NCI-H2171 (cell line): ENCODE measurements around the gene TMEM163.
"Not testable (repeated sequence)": the region's sequence is repeated elsewhere in the genome, so short reads cannot be mapped to it uniquely, and the experiment has no call there.

Experiments used
- DNase-seq: peaks from one replicate; lab custom pipeline; 2025; lab: John Stamatoyannopoulos, UW

Gene TMEM163

DNA sequence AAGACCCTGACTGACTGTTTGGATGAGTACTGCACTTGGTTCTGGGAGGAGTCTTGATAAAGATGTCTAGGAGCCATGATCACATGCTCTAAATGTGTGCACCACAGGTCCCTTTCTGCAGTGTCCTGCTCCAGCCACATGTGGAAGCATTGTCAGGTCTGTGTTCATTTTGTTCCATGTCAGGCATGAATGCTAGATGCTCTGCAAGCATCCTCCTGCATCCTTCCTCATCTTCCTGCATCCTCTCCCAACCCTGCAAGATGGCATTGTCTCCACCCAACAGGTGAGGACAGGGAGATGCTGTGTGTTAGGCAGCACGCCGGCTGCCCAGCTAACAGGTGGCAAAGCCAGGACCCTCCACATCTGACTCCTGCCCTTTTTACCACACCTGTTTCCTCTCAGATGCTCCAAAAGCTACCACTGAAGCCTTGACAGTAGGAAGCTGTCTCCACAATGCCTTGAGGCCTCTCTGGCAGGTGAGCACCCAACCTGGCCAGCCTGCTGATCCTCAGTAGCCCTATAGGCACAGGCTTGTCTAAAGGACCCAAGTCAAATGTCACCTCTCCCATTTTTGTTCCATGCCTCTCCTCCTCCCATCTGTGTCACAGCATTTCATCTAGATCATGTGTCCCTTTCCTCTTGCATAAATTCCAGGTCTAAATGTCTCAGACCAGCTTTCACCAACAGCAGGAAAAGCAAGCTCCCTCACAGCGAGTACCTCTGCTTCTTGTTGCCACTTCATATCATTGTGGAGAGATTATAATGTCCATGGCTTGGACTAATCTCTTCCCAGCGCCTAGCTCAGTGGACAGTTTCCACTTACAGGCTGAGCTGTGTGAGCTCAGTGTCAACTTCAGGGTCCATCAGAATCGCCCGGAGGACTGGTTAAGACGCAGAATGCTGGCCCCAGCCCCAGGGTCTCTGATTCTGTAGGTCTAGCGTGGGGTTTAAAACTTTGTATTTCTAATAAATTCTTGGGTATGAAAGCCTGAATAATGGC, 55.0 kb downstream of the TMEM163 start:
- DNase-seq: no peak

DNA sequence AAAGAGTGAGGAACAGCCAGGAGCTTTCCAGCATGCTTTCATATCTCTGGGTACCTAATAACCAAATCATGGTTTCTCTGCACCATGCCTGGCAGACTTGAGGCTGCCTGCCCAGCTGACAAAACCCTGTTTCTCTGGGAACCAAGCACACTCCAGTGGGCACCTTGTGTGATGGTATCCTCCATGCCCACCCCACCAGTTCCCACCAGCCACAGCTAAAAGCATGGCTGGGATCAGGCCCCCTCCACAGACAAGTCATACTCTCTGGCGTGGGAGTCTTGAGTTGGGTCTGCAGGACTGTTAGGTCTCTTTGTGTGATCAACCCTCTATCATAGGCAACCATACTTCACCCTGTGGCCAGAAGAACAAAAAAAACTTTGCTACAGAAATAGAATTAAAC, 56.0 kb downstream of the TMEM163 start:
- DNase-seq: no peak

DNA sequence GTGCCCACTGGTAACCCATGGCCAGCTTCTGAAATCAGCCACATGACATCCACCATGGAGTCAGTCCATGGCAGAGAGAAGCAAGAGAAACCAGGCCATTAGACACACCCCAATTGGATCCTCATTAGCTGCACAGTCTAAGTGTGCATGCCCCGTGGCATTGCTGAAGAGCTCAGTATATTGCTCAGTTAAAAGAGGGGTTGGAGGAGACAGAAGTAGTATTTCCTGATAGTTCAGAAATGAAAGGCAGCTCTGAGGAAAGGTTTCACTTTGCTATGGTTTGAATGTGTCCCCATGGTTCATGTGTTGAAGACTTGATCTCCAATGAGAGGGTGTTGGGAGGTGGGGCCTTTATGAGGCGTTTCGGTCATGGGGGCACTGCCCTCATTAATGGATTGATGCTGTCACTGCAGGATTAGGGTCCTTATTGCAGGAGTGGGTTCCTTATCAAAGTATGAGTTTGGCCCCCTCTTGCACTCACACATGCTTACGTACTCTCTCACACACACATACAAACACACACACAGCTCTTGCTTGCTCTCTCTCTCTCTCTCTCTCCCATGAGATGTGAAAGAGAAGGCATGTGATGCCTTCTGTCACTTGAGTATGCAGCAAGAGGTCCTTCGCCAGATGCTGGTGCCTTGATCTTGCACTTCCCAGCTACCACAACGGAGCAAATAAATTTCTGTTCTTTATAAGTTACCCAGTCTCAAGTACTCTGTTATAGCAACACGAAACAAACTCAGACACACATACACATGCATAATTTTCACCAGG, 58.0 kb downstream of the TMEM163 start:
- DNase-seq: no peak

GRCh38 chr2:134659724-134660123, 59.1 kb downstream of the TMEM163 start:
- no peak for DNase-seq

DNA sequence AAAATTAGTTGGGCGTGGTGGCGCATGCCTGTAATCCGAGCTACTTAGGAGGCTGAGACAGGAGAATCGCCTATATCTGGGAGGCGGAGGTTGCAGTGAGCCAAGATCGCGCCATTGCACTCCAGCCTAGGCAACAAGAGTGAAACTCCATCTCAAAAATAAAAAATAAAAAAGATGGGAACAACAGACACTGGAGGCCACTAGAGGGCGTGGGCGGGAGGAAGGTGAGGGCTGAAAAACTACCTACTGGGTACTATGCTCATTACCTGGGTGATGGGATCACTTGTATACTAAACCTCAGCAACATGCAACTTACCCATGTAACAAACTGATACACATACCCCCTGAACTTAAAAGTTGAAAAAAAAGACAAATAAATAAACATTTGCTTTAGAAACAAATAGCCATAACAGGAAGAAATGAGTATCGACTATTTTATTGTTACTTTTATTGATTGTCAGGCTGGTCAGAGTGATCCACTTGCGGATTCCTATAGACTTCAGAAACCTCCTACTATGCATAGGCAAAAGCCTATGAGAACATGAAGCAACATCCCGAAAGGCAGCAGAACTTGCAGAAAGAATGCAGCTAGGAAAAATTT, 61.0 kb downstream of the TMEM163 start:
- DNase-seq: no peak

GRCh38 chr2:134656391-134656790, 62.4 kb downstream of the TMEM163 start:
- DNase-seq: not testable (repeated sequence)

GRCh38 chr2:134648586-134648985, 70.2 kb downstream of the TMEM163 start:
- no peak for DNase-seq

DNA sequence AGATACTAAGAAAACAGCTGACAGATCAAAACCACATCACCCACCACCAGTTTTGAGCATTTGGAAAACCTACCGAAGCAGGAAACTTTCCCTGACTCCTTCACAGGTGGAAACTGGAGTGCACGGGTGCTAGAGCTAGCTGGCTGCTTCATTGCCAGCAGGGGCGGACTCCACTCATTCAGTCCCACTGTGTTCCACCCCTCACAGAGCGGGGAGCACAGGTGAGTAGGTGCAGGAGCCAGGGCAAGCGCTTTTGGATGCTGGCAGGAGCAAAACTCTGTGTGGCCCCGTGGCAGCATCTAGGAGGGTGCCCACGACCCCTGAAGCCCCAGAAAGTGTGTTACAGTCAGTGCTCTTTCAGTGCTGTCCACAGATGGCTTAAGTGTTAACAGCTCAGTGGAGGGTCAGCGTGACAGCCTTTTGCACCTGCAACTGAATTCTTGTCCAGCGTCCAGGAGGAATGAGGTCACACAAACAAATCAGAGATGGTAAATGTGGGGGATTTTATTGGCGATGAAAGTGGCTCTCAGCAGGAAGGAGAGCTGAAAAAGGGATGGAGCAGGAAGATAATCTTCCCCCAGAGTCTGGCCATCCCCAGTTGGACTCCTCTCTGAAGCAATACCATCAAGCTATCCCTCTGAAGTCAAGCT, 71.1 kb downstream of the TMEM163 start:
- DNase-seq: no peak

DNA sequence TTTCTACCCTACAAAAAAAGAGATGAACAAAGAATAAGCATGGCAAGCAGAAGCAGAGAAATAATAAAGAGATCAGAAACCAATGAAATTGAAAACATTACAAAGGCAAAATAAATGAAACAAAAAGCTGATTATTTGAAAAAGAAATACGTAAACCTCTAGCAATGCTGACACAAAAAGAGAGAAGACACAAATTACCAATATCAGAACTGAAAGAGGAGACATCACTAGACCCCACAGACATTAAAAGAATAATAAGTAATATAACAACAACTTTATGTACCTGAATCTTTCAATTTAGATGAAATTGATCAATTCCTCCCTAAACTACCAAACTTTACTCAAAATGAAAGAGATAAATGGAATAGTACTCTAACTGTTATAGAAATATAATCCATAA, 75.9 kb downstream of the TMEM163 start:
- DNase-seq: no peak

DNA sequence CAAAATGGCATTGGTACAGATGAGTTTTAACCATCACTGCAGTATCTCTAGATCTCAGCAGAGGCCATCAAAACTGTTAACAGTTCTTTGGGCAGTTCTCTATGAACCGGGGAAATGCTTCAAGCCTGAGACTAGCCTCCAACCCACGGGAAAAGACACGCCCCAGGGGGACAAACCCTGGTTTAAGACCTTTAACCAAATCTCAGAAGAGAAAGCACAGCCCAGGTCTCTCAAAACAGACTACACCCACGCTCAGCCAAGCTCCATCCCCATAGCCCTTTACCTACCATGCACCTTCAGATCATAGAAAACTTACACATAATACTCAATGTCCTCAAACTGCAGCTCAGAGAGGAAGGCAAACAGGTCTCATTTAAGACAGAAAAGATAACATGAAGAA, 78.3 kb downstream of the TMEM163 start:
- DNase-seq: no peak

GRCh38 chr2:134639265-134639664, 79.5 kb downstream of the TMEM163 start:
- no peak for DNase-seq

DNA sequence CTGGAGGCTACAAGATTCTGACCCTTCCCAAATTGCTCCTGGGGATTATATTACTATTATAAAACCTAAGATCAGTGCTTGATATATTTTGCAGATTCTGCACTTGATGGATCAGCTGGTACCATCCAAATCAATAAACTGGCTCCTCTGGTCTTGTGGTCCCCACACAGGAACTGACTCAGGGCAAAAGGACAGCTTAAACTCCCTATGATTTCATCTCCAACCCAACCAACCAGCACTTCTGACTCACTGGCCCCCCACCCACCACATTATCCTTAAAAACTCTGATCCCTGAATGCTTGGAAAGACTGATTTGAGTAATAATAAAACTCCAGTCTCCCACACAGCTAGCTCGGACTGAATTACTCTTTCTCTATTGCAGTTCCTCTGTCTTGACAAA, 82.1 kb downstream of the TMEM163 start:
- no peak for DNase-seq

GRCh38 chr2:134634054-134634753, 84.6 kb downstream of the TMEM163 start:
- DNase-seq: no peak

- DNase-seq: no peak
These were observed 88.2 kb downstream of the TMEM163 start for GRCh38 chr2:134630504-134631159.

DNA sequence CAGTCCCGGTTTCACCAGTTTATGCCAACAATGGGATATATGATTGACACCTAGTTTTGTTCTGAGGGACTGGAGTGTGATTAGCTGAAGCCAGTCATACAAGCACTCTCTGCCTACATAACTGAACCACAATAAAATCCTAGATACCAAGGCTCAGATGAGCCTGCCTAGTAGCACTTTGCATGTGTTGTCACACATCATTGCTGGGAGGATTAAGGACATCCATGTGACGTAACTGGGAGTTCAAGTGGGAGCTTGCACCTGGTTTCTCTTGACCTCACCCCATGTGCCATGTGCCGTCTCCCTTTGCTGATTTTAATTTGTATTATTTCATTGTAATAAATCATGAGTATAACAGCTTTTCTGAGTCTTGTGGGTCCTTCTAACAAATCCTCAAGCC, 90.3 kb downstream of the TMEM163 start:
- DNase-seq: no peak

- no peak for DNase-seq
These were observed 92.0 kb downstream of the TMEM163 start for GRCh38 chr2:134626781-134627180.

GRCh38 chr2:134625311-134625710, 93.5 kb downstream of the TMEM163 start:
- DNase-seq: no peak

GRCh38 chr2:134623796-134624195, 95.0 kb downstream of the TMEM163 start:
- no peak for DNase-seq

DNA sequence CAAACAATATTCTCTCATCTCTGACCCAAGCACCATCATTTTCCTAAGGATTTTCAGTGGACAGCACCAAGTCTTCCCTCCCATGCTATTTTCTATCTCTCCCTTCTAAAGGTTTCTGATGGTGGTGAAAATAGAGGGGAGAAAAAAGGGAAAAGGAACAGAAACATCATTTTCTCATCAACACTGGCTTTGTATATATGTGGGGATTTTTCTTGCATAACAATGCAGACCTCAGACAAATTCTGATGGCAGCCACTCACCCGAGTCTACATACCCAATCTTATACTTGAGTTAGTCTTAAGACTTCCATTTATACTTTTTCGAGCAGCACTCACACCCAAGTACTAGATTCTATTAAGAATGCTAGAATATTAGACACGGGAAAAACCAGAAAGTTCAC, 95.8 kb downstream of the TMEM163 start:
- DNase-seq: no peak

DNA sequence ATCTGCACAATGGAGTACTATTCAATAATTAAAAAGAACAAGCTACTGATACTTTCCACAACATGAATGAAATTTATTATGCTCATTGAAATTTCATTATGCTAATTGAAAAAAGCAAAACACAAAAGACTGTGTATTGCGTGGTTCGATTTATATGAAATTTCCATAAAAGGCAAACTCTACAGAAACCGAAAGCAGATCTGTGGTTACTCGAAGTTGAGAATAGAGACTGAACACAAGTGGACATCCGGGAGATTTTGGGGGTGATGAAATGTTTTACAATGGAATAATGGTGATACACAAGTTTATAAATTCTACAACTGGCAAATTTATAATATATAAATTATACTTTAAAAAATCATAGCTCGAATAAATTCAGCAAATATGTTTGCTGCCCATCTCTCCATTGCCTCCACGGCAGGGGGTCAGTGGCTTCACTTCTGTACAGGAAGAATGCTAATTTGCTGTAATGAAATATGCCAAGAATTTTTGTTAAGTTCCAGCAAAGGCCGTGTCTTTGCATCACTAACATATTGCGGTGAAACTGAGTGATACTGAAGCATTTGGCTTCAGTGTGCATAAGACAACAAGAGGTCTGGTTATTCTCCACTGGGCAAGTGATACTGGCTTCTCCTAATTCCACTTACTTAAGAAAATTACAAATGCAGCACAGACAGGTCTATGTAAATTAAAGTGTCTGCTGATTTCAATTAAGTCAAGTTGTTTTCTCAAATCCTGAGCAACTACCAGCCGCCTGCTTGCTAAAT, 96.7 kb downstream of the TMEM163 start:
- no peak for DNase-seq
